K562 (cell line): Measurements from ENCODE around the gene ANAPC2. TPM values are rescaled to one million over a fixed set of nuclear protein-coding genes. Genes with fewer than 3 reads are reported as not detected.
A peak's percentile ranks its signal among the peaks of the same experiment; 100 is the strongest.

Experiments used
- ARID3A ChIP-seq: IDR thresholded peaks from 2 replicates; pipeline ENCODE4 v1.6.1; 2012; ENCODE audit warnings: low read depth, low read length, improper control_type of control experiment, borderline replicate concordance
- EGR1 ChIP-seq: fragments of 450-650 bp; conservative IDR thresholded peaks from 2 replicates; pipeline ENCODE4 v1.6.1; 2017; ENCODE audit warnings: mild to moderate bottlenecking
- GABPB1 ChIP-seq: sonication (generic); formaldehyde crosslinking; IDR thresholded peaks from 2 replicates; pipeline ENCODE4 v1.8.0; 2022; ENCODE audit warnings: mild to moderate bottlenecking, missing genetic modification reagents
- GTF2F1 ChIP-seq: IDR thresholded peaks from 2 replicates; pipeline ENCODE4 v1.6.1; 2011; ENCODE audit warnings: low read depth, low read length, improper control_type of control experiment
- NFYB ChIP-seq: IDR thresholded peaks from 2 replicates; pipeline ENCODE4 v1.6.1; 2011; ENCODE audit warnings: mild to moderate bottlenecking, moderate library complexity; ENCODE audit not compliant: insufficient read length; ENCODE audit errors: extremely low read depth
- NONO ChIP-seq, 2 experiments: fragments of 200-400 bp in 1 of 2; fragments of 450-650 bp in 1 of 2; formaldehyde crosslinking in 1 of 2; IDR thresholded peaks; 2 replicates each; pipeline ENCODE4 v1.6.1; 2017; ENCODE audit warnings: low read depth in 2 of 2, mild to moderate bottlenecking in 2 of 2, moderate library complexity in 2 of 2, low read length in 1 of 2
- PHB ChIP-seq: fragments of 250-450 bp; sonication (Bioruptor Pico); IDR thresholded peaks from 2 replicates; pipeline ENCODE4 v1.5.0; 2021
- REST ChIP-seq, 2 experiments: fragments of 450-650 bp; formaldehyde crosslinking in 1 of 2; IDR thresholded peaks; 2 replicates each; pipeline versions ENCODE4 v1.4.0 to v1.6.1; 2014 to 2020; ENCODE audit warnings: mild to moderate bottlenecking in 2 of 2, borderline replicate concordance in 1 of 2, low read depth in 1 of 2
- RUNX1 ChIP-seq: sonication (generic); IDR thresholded peaks from 2 replicates; pipeline ENCODE4 v1.6.1; 2016; ENCODE audit warnings: antibody characterized with exemption, low read depth
- SMC3 ChIP-seq: conservative IDR thresholded peaks from 2 replicates; pipeline ENCODE4 v1.6.1; 2011; ENCODE audit warnings: low read depth, low read length, improper control_type of control experiment; ENCODE audit not compliant: insufficient read depth
- TBP ChIP-seq: optimal IDR thresholded peaks from 2 replicates; pipeline ENCODE3; 2011; ENCODE audit warnings: low read depth, low read length, improper control_type of control experiment
- ZBTB17 ChIP-seq: fragments of 450-650 bp; formaldehyde crosslinking; IDR thresholded peaks from 2 replicates; pipeline ENCODE4 v1.4.0; 2020; ENCODE audit warnings: mild to moderate bottlenecking
- ZNF140 ChIP-seq: fragments of 250-450 bp; sonication (Bioruptor Pico); IDR thresholded peaks from 2 replicates; pipeline ENCODE4 v1.8.0; 2021; ENCODE audit warnings: moderate library complexity, mild to moderate bottlenecking, inconsistent platforms
- ZNF143 ChIP-seq: sonication (generic); formaldehyde crosslinking; IDR thresholded peaks from 2 replicates; pipeline ENCODE4 v1.9.0; 2022; ENCODE audit warnings: mild to moderate bottlenecking, missing genetic modification reagents
- ZNF408 ChIP-seq: fragments of 250-450 bp; sonication (Bioruptor Pico); IDR thresholded peaks from 2 replicates; pipeline ENCODE4 v1.4.0; 2020; ENCODE audit warnings: low read depth, mild to moderate bottlenecking, moderate library complexity
- ZNF445 ChIP-seq: fragments of 250-450 bp; sonication (Bioruptor Pico); IDR thresholded peaks from 2 replicates; pipeline ENCODE4 v1.4.0; 2020; ENCODE audit warnings: low read depth, mild to moderate bottlenecking, moderate library complexity
- ZZZ3 ChIP-seq: fragments of 450-650 bp; IDR thresholded peaks from 2 replicates; pipeline ENCODE4 v1.6.1; 2016; ENCODE audit warnings: antibody characterized with exemption, mild to moderate bottlenecking, moderate library complexity
- polyA plus RNA-seq, 8 experiments: library from polyadenylated mRNA; depleted of rRNA in 4 of 8; stranded (reverse) in 5 of 8; unstranded in 3 of 8; fragments of >200 nt; fragmentation: Nextera tagmentation in 2 of 8; fragmentation: Illumina TruSeq in 1 of 8; extraction: Ambion mirVana in 2 of 8; extraction: Trizol in 1 of 8; gene quantifications; 2 replicates each; pipeline versions ENCODE4 v1.2.1 to v1.2.3, GENCODE V29; 2011 to 2014; ENCODE audit warnings: inconsistent platforms in 1 of 8, missing spikeins in 1 of 8
- total RNA-seq, 7 experiments: library from RNA; depleted of rRNA in 6 of 7; stranded (reverse); fragments of >200 nt in 6 of 7; fragmentation: Illumina TruSeq in 2 of 7; extraction: Trizol in 2 of 7; gene quantifications; 2 replicates each; pipeline versions ENCODE4 v1.2.1 to v1.2.3, GENCODE V29; 2011 to 2021; ENCODE audit warnings: low replicate concordance in 1 of 7

Gene ANAPC2
- total and polyA plus RNA-seq, 9 of the 15 experiments (the other 6 are each of a cell fraction or from before 2014, with no cell fraction given), result 0.11 to 56.5 (median 17.1) TPM; not detected in 1

GRCh38 chr9:137223078-137223970, 35.0 kb upstream of the ANAPC2 start (continued):
- TF ChIP-seq REST (IDR thresholded peaks at IDR 0.05; ENCODE audit: borderline replicate concordance) (no peak), REST (CRISPR knock-in tag; IDR thresholded peaks at IDR 0.05; ENCODE audit: low read depth) (peak; percentile 68; the same call in 1 of the 2 replicates), TBP (peak; percentile 58), ZNF140 (no peak), GTF2F1 (0 out of 2 replicates have a peak, but pooled peaks have one; percentile 46), ZBTB17 (0 out of 2 replicates have a peak, but pooled peaks have one; percentile 68), ARID3A (no peak), RUNX1 (0 out of 2 replicates have a peak, but pooled peaks have one; percentile 56), NONO (IDR thresholded peaks at IDR 0.05; ENCODE audit: low read depth in 2 of 2, low read length in 1 of 2) (0 out of 4 replicates have a peak, but pooled peaks of 1 of the 2 experiments have one; percentile 33), ZNF408 (CRISPR knock-in tag) (no peak), ZZZ3 (no peak), PHB (CRISPR knock-in tag) (0 out of 2 replicates have a peak, but pooled peaks have one; percentile 22), ZNF143 (CRISPR knock-in tag) (peak; percentile 75), SMC3 (no peak), GABPB1 (CRISPR knock-in tag) (peak; percentile 92), NFYB (peak; percentile 5), ZNF445 (CRISPR knock-in tag) (no peak), EGR1 (peak; percentile 68; the same call in 1 of the 2 replicates)
